Mucosa of descending colon (tissue), 3 donors: ENCODE data around the gene SLIT3. TPM values are rescaled to one million over a fixed set of nuclear protein-coding genes. Genes with fewer than 3 reads are reported as not detected.
"Not testable (repeated sequence)": the region's sequence is repeated elsewhere in the genome, so short reads cannot be mapped to it uniquely, and the experiment has no call there.

Source experiments
- ATAC-seq: fragments of 200-7000 bp; cut with Tn5 transposase; one replicate; pipeline ENCODE4 v1.9.1; 2020; ENCODE audit warnings: mild to moderate bottlenecking, moderate library complexity
- DNase-seq, 3 donors: peaks; one replicate each; pipeline ENCODE4 v3.0.0-alpha.2; 2020
- H3K36me3 ChIP-seq: fragments of 200-600 bp; one replicate; pipeline ENCODE4 v1.8.0; 2021; ENCODE audit warnings: low read depth, mild to moderate bottlenecking
- H3K4me1 ChIP-seq: fragments of 200-600 bp; one replicate; pipeline ENCODE4 v1.8.0; 2021; ENCODE audit warnings: low read depth, mild to moderate bottlenecking
- H3K4me3 ChIP-seq: fragments of 200-600 bp; one replicate; pipeline ENCODE4 v1.8.0; 2021; ENCODE audit warnings: mild to moderate bottlenecking
- H3K9me3 ChIP-seq: fragments of 200-600 bp; one replicate; pipeline ENCODE4 v1.8.0; 2021; ENCODE audit warnings: mild to moderate bottlenecking
- CTCF ChIP-seq: fragments of 200-600 bp; IDR thresholded peaks from one replicate; pipeline ENCODE4 v1.8.0; 2022; ENCODE audit warnings: antibody characterized with exemption, mild to moderate bottlenecking
- intact Hi-C, 2 donors: fragments of 100-400 bp; cut with DNase I in 1 of 2; cut with micrococcal nuclease in 1 of 2; formaldehyde crosslinking; loops; one replicate each; pipeline versions ENCODE4 v1.11.0 to v1.11.1; 2022; cut with DNase I, micrococcal nuclease
- total RNA-seq, 3 donors: library from RNA; stranded (reverse); fragmentation: NEBNext Ultra II Directional in 2 of 3; extraction: Animal tissue kit (Norgen Biotek cat#: 25700) in 2 of 3; gene quantifications; one replicate each; pipeline versions ENCODE4 v1.2.1 to v1.2.4, GENCODE V29; 2021 to 2023
- donor health status: DM: no; HTN: no; CAD: no; lungs with moderate emphysema.
- donor health status: DM: no; HTN: no; CAD: no.
- donor health status: DM: no; HTN: yes; CAD: no.

The SLIT3 gene
- total RNA-seq, 3 donors from 2014 or later = 4.2 to 25.5 (median 16.1) TPM

GRCh38 chr5:168747987-168748777 lies 552.8 kb downstream of the SLIT3 start:
- no peaks in the 10 kb centered on the region for H3K4me1 ChIP-seq
- H3K9me3 ChIP-seq = no peaks in the 10 kb centered on the region
- no peaks in the 10 kb centered on the region for H3K36me3 ChIP-seq
- no peak overlapping the region for H3K4me3 ChIP-seq
- ATAC-seq = peak; percentile 64
- DNase-seq = peak in 2 of 3 donors; percentile 37 to 62
- intact Hi-C loops = no loop called here
- no peak for TF ChIP-seq CTCF

GRCh38 chr5:168746893-168747640 lies 553.9 kb downstream of the SLIT3 start:
- no peaks in the 10 kb centered on the region for H3K36me3 ChIP-seq
- no peak for DNase-seq
- no peaks in the 10 kb centered on the region for H3K4me1 ChIP-seq
- H3K9me3 ChIP-seq = no peaks in the 10 kb centered on the region
- intact Hi-C loops = no loop called here
- H3K4me3 ChIP-seq = no peak overlapping the region
- no peak for TF ChIP-seq CTCF
- no peak for ATAC-seq

- H3K36me3 ChIP-seq, intact Hi-C loops, H3K9me3 ChIP-seq, H3K4me1 ChIP-seq, H3K4me3 ChIP-seq, ATAC-seq, DNase-seq: not testable (repeated sequence)
These were observed 554.6 kb downstream of the SLIT3 start for GRCh38 chr5:168746126-168746892.

GRCh38 chr5:168743617-168744016 lies 557.3 kb downstream of the SLIT3 start:
- Histone ChIP-seq H3K4me1 (no peaks in the 10 kb centered on the region), H3K9me3 (no peaks in the 10 kb centered on the region), H3K4me3 (no peak overlapping the region), H3K36me3 (no peaks in the 10 kb centered on the region)
- no peak for TF ChIP-seq CTCF
- DNase-seq (no peak), ATAC-seq (no peak)
- intact Hi-C loops = no loop called here

GRCh38 chr5:168742311-168742710 lies 558.6 kb downstream of the SLIT3 start:
- H3K4me1 ChIP-seq, intact Hi-C loops, ATAC-seq, H3K9me3 ChIP-seq, H3K36me3 ChIP-seq, H3K4me3 ChIP-seq, DNase-seq: not testable (repeated sequence)

- no peaks in the 10 kb centered on the region for H3K9me3 ChIP-seq
- H3K4me3 ChIP-seq = no peak overlapping the region
- ATAC-seq (no peak), DNase-seq (no peak)
- TF ChIP-seq CTCF = no peak
- intact Hi-C loops = no loop called here
- H3K36me3 ChIP-seq = no peaks in the 10 kb centered on the region
- H3K4me1 ChIP-seq = no peaks in the 10 kb centered on the region
These were observed 560.1 kb downstream of the SLIT3 start for GRCh38 chr5:168740811-168741213.
